ENCODE results near the gene RGS14. TPM values are rescaled to one million over a fixed set of nuclear protein-coding genes. Genes with fewer than 3 reads are reported as not detected.

Gene RGS14
- total RNA-seq, 1 donor, result 13.6 TPM

DNA sequence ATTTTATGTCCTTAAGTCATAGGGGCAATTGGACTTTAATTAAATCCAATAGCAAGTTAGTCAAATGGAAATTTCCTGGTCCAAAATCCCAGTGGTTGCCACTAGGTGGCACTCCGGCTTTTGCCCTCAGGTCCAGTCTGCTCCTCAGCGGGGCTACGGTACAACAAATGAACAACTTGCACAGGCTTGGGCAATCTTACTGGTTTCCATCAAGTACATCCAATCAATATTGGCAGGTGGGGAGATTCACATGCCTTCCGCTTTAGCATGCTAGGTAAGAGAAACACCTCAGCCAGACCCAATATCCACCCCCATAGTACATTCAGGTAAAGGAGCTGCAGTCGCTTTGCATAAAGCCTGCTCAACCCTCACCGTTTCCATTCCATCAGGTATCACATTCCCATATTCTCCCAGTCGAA, 39.8 kb upstream of the RGS14 start:
- H3K4me3 ChIP-seq (ENCODE audit: low read length), result no peak overlapping the region
- H3K9me3 ChIP-seq (ENCODE audit: low read depth, low read length), result no peaks in the 10 kb centered on the region
- H3K27me3 ChIP-seq (ENCODE audit: insufficient read depth, low read length), result no peaks in the 10 kb centered on the region
- peaks cover 35% of the 10 kb centered on the region for H3K4me1 ChIP-seq (ENCODE audit: insufficient read depth, low read length)

- Histone ChIP-seq H3K27me3 (ENCODE audit: insufficient read depth, low read length) (no peaks in the 10 kb centered on the region), H3K9me3 (ENCODE audit: low read depth, low read length) (no peaks in the 10 kb centered on the region), H3K4me3 (ENCODE audit: low read length) (no peak overlapping the region), H3K4me1 (ENCODE audit: insufficient read depth, low read length) (peaks cover 34% of the 10 kb centered on the region)
These were observed 37.7 kb upstream of the RGS14 start for GRCh38 chr5:177319913-177320588.

DNA sequence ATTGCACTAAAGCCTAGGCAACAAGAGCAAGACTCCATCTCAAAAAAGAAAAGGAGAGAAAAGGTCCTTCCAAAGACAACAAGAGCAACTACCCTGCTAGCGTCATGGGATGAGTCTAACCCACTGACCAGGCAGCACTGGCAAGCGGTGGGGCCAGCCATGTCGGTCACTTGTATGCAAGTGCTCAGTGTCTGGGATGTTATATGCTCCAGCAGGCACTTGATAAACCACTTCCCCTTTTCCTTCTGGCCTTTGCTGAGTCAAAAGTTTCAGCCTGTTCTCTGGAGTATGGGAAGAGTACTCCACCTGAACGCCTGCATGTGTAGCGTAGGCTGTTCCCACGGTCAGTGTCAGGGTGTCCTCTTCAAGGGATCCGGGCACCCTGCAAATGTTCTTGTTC, 36.8 kb upstream of the RGS14 start:
- H3K9me3 ChIP-seq (ENCODE audit: low read depth, low read length), result no peaks in the 10 kb centered on the region
- H3K4me3 ChIP-seq (ENCODE audit: low read length), result no peak overlapping the region
- H3K27me3 ChIP-seq (ENCODE audit: insufficient read depth, low read length), result no peaks in the 10 kb centered on the region
- H3K4me1 ChIP-seq (ENCODE audit: insufficient read depth, low read length), result peaks cover 34% of the 10 kb centered on the region

- no peaks in the 10 kb centered on the region for H3K27me3 ChIP-seq (ENCODE audit: insufficient read depth, low read length)
- H3K4me3 ChIP-seq (ENCODE audit: low read length), result no peak overlapping the region
- H3K4me1 ChIP-seq (ENCODE audit: insufficient read depth, low read length), result peaks cover 15% of the 10 kb centered on the region
- H3K9me3 ChIP-seq (ENCODE audit: low read depth, low read length), result no peaks in the 10 kb centered on the region
These were observed 31.8 kb upstream of the RGS14 start for GRCh38 chr5:177325868-177326381.

DNA sequence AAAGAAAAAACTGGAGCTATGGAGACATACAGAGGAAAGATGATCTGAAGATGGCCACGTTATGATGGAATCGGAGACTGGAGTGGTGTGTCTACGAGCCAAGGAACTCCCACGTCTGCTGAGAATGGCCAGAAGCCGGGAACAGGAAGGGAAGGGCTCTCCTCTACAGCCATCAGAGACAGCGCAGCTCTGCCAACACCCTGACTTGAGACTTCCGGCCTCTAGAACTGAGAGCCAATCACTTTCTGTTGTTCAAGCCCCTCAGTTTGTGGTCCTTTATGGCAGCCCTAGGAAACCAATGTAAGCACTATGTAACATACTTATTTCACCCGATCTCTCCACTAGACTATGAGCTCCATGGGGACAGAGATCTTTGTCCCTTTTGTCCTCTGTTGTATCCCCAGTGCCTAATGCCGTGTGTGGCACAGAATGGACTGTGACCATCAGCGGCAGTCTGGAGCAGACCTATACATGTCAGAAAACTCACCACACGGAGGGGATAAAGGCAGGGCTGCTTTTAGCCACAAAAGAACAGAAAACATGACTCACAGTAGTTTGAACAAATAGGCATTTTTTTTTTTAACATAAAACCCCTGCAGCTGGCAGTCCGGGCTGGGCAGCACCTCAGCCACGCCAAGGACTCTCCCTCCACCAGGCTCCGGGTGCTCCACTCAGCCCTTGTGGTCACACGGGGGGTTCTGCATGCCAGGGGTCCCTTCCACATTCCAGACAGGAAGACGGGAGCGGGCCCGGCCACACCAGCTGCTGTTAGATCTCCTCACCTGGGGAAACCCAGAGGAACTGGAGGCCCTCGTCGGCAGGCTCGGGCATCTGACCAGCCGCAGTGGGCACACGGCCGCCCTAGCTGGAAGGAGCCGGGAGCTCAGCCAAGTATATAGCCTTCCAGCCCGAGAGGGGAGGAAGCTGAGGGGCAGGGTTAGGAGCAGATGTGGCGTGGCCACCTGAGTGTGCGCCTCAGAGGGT, 29.9 kb upstream of the RGS14 start:
- no peaks in the 10 kb centered on the region for H3K9me3 ChIP-seq (ENCODE audit: low read depth, low read length)
- H3K4me1 ChIP-seq (ENCODE audit: insufficient read depth, low read length), result peaks cover 28% of the 10 kb centered on the region
- H3K27me3 ChIP-seq (ENCODE audit: insufficient read depth, low read length), result no peaks in the 10 kb centered on the region
- H3K4me3 ChIP-seq (ENCODE audit: low read length), result no peak overlapping the region

DNA sequence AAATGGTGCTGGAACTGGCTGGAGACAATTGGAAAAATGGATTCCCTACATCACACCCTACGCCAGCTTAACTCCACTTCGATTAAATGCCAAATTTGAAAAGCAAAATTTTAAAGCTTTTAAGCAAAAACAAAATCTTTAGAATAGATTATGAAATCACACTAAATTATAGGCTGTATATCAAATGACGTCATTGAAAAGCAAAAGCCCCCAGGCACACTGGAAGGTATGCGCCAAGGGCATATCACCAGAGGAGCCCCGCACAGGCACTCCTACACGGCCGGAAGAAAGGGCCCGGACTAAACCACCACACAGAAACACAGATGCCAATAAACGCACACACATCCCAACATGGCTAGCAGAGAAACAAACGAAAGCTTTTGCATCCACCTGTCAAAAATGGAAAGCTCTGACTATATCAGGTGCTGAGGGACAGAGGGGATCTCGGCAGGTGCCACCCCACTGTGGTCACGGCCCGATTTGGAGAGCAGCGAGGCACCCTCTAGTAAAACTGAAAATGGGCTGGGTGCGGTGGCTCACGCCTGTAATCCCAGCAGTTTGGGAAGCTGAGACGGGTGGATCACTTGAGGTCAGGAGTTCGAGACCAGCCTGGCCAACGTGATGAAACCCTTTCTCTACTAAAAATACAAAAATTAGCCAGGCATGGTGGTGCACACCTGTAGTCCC, 29.0 kb upstream of the RGS14 start:
- Histone ChIP-seq H3K27me3 (ENCODE audit: insufficient read depth, low read length) (no peaks in the 10 kb centered on the region), H3K9me3 (ENCODE audit: low read depth, low read length) (no peaks in the 10 kb centered on the region), H3K4me1 (ENCODE audit: insufficient read depth, low read length) (peaks cover 28% of the 10 kb centered on the region), H3K4me3 (ENCODE audit: low read length) (no peak overlapping the region)

DNA sequence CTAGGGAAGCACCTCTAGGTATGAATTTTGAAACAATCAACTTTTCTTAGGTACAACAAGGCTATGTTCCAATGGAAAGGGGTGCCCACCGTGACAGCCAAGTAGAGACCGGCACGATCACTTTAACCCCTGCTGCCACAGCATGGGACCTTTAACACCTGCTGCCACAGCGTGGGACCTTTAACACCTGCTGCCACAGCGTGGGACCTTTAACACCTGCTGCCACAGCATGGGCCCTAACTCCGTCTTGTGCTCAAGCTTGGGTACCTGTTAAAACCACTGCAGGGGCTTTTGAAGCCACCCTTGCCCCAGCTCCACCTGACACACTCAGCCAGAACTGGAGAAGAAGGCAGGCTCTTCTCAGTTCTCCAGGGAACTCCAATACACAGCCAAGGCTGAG, 27.8 kb upstream of the RGS14 start:
- H3K4me1 ChIP-seq (ENCODE audit: insufficient read depth, low read length), result peaks cover 21% of the 10 kb centered on the region

DNA sequence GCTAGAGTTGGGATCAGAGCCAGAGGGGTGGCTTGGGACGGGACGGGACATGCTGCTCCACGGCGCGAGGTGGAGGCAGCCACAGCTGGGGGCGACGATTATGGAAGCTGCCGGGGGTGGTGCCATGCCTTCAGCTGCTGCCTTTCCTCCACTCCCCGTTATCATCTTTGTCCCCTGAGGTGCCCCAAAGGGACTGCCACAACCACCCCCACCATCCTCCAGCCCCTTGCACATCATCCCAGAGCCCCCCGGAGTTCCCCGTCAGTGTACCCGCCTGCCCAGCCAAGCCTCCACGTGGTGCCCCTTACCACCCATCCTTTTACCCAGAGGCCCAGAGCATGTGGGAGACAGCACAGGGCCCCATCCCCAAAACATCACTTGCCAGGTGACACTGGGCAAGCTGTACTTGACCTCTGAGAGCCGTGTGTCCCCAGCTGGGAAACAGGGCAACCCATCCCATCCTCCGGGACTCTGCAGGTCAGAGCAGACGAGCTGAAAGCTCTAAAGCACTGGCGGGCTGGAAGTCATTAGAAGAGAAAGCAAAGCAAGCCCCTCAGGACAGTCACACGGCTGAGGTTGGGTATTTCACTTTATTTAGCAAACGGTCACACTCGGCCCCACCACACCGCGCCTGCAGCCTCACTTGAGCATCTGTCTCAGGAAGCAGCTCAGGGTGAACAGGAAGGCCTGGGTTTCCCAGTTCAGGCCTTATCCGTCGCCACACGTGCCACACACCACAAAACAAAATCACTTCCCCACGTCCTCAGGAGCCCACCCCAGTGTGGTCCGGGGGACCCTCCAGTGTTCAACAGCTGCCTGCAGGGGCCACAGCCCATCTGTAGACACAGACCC, 26.5 kb upstream of the RGS14 start:
- H3K4me3 ChIP-seq (ENCODE audit: low read length), result no peak overlapping the region

More for the DNA sequence above, 27.8 kb upstream of the RGS14 start:
- H3K4me3 ChIP-seq (ENCODE audit: low read length), result no peak overlapping the region
- H3K9me3 ChIP-seq (ENCODE audit: low read depth, low read length), result no peaks in the 10 kb centered on the region
- H3K27me3 ChIP-seq (ENCODE audit: insufficient read depth, low read length), result no peaks in the 10 kb centered on the region

DNA sequence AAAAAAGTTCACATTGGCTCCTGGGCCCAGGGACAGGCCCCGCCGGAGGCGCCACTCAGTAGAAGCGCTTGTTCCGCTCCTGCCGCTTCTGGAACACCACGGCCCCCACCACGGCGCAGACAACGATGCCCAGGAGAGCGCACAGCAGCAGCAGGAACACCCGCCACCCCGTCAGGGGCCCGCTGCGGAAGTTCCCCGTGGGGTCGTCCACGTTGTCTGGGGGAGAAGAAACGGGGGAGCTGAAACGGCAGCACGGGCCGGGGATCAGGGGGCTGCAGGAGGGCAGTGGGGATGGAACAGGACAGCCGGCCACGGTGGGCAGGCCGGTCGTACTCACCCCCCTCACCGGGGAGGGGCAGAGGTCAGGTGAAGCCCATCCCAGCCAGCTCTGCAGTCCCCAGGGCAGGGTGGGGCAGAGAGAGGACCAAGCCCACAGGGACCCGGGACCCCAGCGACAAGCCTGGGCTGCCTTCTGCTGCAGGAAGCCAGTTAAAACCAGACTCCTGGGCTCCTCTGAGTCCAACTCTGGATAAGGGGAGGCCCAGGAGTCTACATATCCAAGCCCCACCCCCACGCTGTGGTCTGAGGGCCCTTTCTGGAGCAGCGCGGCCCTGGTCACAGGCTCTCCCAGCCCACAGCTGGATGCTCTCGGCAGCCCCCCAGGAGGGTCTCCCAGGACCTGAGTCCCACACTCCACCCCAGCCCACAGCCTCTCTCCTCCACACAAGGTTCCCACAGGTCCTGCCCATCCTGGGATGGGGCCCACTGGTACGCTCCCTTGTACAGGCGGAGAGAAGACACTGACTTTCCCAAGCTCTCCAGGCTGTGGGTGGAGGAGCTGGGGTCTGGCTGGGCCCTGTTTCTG, 25.5 kb upstream of the RGS14 start:
- Histone ChIP-seq H3K4me1 (ENCODE audit: insufficient read depth, low read length) (peaks cover 21% of the 10 kb centered on the region), H3K9me3 (ENCODE audit: low read depth, low read length) (no peaks in the 10 kb centered on the region), H3K4me3 (ENCODE audit: low read length) (no peak overlapping the region)

More for the DNA sequence above, 26.5 kb upstream of the RGS14 start:
- Histone ChIP-seq H3K9me3 (ENCODE audit: low read depth, low read length) (no peaks in the 10 kb centered on the region), H3K4me1 (ENCODE audit: insufficient read depth, low read length) (peaks cover 21% of the 10 kb centered on the region), H3K27me3 (ENCODE audit: insufficient read depth, low read length) (no peaks in the 10 kb centered on the region)

DNA sequence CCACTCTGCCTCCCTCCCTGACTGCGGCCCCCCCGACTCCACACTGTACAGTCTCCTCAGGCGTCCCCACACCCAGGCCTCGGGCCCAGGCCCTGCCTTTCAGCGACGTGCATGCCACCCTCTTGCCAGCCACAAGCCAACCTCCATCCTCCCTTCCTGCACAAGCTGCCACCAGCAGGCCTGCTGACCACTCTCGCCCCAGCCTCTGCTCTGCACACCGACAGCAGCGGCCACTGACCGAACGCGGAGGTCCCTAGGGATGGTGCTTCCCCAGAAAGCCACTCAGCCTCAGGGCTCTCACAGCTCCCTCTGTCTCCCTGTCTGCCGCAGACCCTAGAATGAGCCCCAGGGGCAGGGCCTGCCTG, 24.8 kb upstream of the RGS14 start:
- Histone ChIP-seq H3K27me3 (ENCODE audit: insufficient read depth, low read length) (no peaks in the 10 kb centered on the region), H3K4me1 (ENCODE audit: insufficient read depth, low read length) (peaks cover 21% of the 10 kb centered on the region), H3K9me3 (ENCODE audit: low read depth, low read length) (no peaks in the 10 kb centered on the region), H3K4me3 (ENCODE audit: low read length) (no peak overlapping the region)

More for the DNA sequence above, 25.5 kb upstream of the RGS14 start:
- no peaks in the 10 kb centered on the region for H3K27me3 ChIP-seq (ENCODE audit: insufficient read depth, low read length)

DNA sequence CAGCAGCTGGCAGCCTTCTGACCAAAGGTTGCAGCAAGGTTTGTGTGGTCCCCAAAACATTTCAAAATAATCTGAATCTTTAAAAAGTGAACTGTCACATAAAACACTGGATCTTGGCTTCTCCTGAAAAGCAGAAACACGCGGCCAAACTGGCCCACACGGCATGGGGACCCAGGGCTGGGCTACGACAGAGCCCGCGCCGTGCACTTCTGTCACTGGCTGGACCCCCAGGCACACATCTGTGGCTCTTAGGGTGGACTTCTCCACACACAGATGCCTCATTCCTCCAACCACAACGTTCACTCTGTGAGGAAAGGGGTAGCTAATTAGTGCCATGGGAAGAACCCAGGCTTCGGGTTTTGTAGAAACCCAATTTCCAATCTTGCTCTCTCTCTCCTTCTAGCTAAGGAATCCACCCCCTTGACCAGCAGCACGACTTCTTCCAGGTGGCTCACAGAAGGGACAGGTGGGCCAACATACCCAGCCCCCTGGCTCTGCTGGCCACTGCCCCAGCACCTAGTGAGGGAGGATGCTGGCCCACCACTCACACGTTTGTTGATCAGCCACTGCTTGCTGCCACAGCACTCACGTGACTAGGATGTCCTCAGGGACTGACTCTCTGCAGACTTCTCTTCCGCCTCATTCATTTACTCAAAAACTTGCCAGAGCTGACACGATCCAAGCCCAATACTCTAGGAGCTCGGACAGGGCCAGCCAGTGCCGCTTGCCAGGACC, 24.1 kb upstream of the RGS14 start:
- Histone ChIP-seq H3K9me3 (ENCODE audit: low read depth, low read length) (no peaks in the 10 kb centered on the region), H3K4me1 (ENCODE audit: insufficient read depth, low read length) (peaks cover 25% of the 10 kb centered on the region), H3K4me3 (ENCODE audit: low read length) (no peak overlapping the region), H3K27me3 (ENCODE audit: insufficient read depth, low read length) (no peaks in the 10 kb centered on the region)

GRCh38 chr5:177334155-177334551, 23.6 kb upstream of the RGS14 start:
- Histone ChIP-seq H3K9me3 (ENCODE audit: low read depth, low read length) (no peaks in the 10 kb centered on the region), H3K27me3 (ENCODE audit: insufficient read depth, low read length) (no peaks in the 10 kb centered on the region), H3K4me1 (ENCODE audit: insufficient read depth, low read length) (peaks cover 30% of the 10 kb centered on the region), H3K4me3 (ENCODE audit: low read length) (no peak overlapping the region)

Measured in mononuclear cell (primary cell).